Hepatocyte (in vitro differentiated cells): ENCODE data around the gene CAT. TPM values are rescaled to one million over a fixed set of nuclear protein-coding genes. Genes with fewer than 3 reads are reported as not detected.

Source experiments
- DNase-seq: peaks from one replicate; pipeline ENCODE4 v3.0.0-alpha.2; 2016; ENCODE audit warnings: low spot score
- H2AFZ ChIP-seq: fragments of 200-600 bp; sonication (generic); 2 replicates; pipeline ENCODE4 v1.6.0; 2016; ENCODE audit warnings: antibody characterized with exemption, mild to moderate bottlenecking
- H3K27ac ChIP-seq: fragments of 200-600 bp; sonication (generic); 2 replicates; pipeline ENCODE4 v1.5.1; 2016; ENCODE audit warnings: mild to moderate bottlenecking
- H3K27me3 ChIP-seq: fragments of 200-600 bp; sonication (generic); 2 replicates; pipeline ENCODE4 v1.6.1; 2016
- H3K36me3 ChIP-seq: fragments of 200-600 bp; sonication (generic); replicated peaks from 2 replicates; pipeline ENCODE4 v1.5.1; 2016; ENCODE audit warnings: low read depth; ENCODE audit not compliant: insufficient read depth
- H3K4me1 ChIP-seq: fragments of 200-600 bp; sonication (generic); 2 replicates; pipeline ENCODE4 v1.5.1; 2016; ENCODE audit warnings: mild to moderate bottlenecking, moderate library complexity; ENCODE audit not compliant: insufficient read depth
- H3K4me2 ChIP-seq: fragments of 200-600 bp; sonication (generic); 2 replicates; pipeline ENCODE4 v1.6.0; 2016
- H3K4me3 ChIP-seq: fragments of 200-600 bp; sonication (generic); 2 replicates; pipeline ENCODE4 v1.5.1; 2016; ENCODE audit warnings: mild to moderate bottlenecking
- H3K79me2 ChIP-seq: fragments of 200-600 bp; sonication (generic); 2 replicates; pipeline ENCODE4 v1.6.0; 2017; ENCODE audit warnings: mild to moderate bottlenecking
- H3K9me2 ChIP-seq: fragments of 200-600 bp; sonication (generic); replicated peaks from 2 replicates; pipeline ENCODE4 v1.6.0; 2017; ENCODE audit warnings: mild to moderate bottlenecking; ENCODE audit not compliant: insufficient read depth
- H3K9me3 ChIP-seq: fragments of 200-600 bp; sonication (generic); 2 replicates; pipeline ENCODE4 v1.5.1; 2016; ENCODE audit warnings: low read depth, mild to moderate bottlenecking
- H4K20me1 ChIP-seq: fragments of 200-600 bp; sonication (generic); 2 replicates; pipeline ENCODE4 v1.6.0; 2016; ENCODE audit warnings: mild to moderate bottlenecking; ENCODE audit not compliant: insufficient read depth, poor library complexity, severe bottlenecking
- CTCF ChIP-seq: fragments of 200-600 bp; sonication (generic); IDR thresholded peaks from 2 replicates; pipeline ENCODE4 v1.5.1; 2016; ENCODE audit warnings: antibody characterized with exemption, mild to moderate bottlenecking; ENCODE audit not compliant: poor library complexity
- EZH2 ChIP-seq: fragments of 200-600 bp; sonication (generic); IDR thresholded peaks from 2 replicates; pipeline ENCODE4 v1.6.1; 2016; ENCODE audit warnings: antibody characterized with exemption, mild to moderate bottlenecking, borderline replicate concordance
- EZH2phosphoT487 ChIP-seq: fragments of 200-600 bp; sonication (generic); IDR thresholded peaks from one replicate; pipeline ENCODE4 v1.6.1; 2018; ENCODE audit warnings: antibody characterized with exemption, mild to moderate bottlenecking, low read depth, moderate library complexity; ENCODE audit not compliant: unreplicated experiment, severe bottlenecking
- WGBS: methylation state at CpG from one replicate; pipeline ENCODE4 v1.1.6; 2016; ENCODE audit warnings: low lambda C conversion rate; ENCODE audit errors: missing lambda C conversion rate; 5-methylcytosine and 5-hydroxymethylcytosine counted together
- polyA plus RNA-seq: library from polyadenylated mRNA; unstranded; fragments of >200 nt; fragmentation: Nextera tagmentation; extraction: Ambion mirVana; gene quantifications from 2 replicates; pipeline ENCODE4 v1.2.1, GENCODE V29; 2016
- total RNA-seq: library from RNA; depleted of rRNA; stranded (reverse); fragments of >200 nt; gene quantifications from 2 replicates; pipeline ENCODE4 v1.2.3, GENCODE V29; 2014

Gene CAT
- total and polyA plus RNA-seq, 2 experiments from 2014 or later: 0.47 TPM; not detected in 1

- Histone ChIP-seq H3K9me2 (no peaks in the 10 kb centered on the region), H2AFZ (no peak overlapping the region), H4K20me1 (no peaks in the 10 kb centered on the region), H3K79me2 (no peaks in the 10 kb centered on the region), H3K9me3 (no peaks in the 10 kb centered on the region), H3K27ac (peak overlapping the region; percentile 88), H3K4me2 (peak overlapping the region; percentile 0), H3K27me3 (no peaks in the 10 kb centered on the region), H3K4me1 (peaks cover 19% of the 10 kb centered on the region), H3K4me3 (no peak overlapping the region), H3K36me3 (no peaks in the 10 kb centered on the region)
- no peak for TF ChIP-seq CTCF
- no peak for TF ChIP-seq EZH2phosphoT487
- TF ChIP-seq EZH2: no peak
- no peak for DNase-seq
- 69% methylated on average over 1 of the region's 1 CpG for WGBS
These were observed 12.9 kb upstream of the CAT start for GRCh38 chr11:34425867-34426266.

DNA sequence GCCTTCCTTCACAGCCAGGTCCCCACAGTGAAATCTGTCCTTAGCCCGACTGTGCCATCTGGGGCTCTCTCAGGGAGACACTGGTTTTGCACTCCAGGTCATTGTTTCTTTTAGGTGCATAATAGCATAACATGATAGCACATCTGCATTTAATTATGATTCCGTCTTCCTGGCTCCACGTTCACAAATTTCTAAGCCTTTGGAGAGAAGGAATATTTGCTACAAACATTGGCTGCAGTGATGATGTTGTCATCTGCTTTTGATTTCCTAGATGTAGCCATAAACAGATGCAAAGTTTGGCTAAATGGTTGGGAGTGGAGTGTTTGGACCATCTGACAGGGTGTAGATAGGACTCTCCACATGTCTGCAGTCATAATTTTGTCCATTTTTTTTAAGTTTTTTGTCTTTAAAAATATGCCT lies 12.0 kb upstream of the CAT start:
- DNase-seq: peak; percentile 21
- peak overlapping the region; percentile 15 for H3K4me2 ChIP-seq

GRCh38 chr11:34427186-34427805 lies 11.4 kb upstream of the CAT start:
- H3K9me2 ChIP-seq: no peaks in the 10 kb centered on the region
- no peak for TF ChIP-seq CTCF
- TF ChIP-seq EZH2phosphoT487: no peak
- TF ChIP-seq EZH2: no peak
- peak overlapping the region; percentile 15 for H3K4me2 ChIP-seq
- H3K36me3 ChIP-seq: no peaks in the 10 kb centered on the region
- H4K20me1 ChIP-seq: no peaks in the 10 kb centered on the region
- H2AFZ ChIP-seq: no peak overlapping the region
- no peaks in the 10 kb centered on the region for H3K27me3 ChIP-seq
- H3K27ac ChIP-seq: peak overlapping the region; percentile 55
- H3K79me2 ChIP-seq: no peaks in the 10 kb centered on the region
- no peaks in the 10 kb centered on the region for H3K9me3 ChIP-seq
- peak; percentile 63 for DNase-seq
- H3K4me1 ChIP-seq: peaks cover 19% of the 10 kb centered on the region
- WGBS: 20% methylated on average over 4 of the region's 4 CpGs
- no peak overlapping the region for H3K4me3 ChIP-seq

More for the DNA sequence above, 12.0 kb upstream of the CAT start:
- no peaks in the 10 kb centered on the region for H3K27me3 ChIP-seq
- H3K9me2 ChIP-seq: no peaks in the 10 kb centered on the region
- H3K4me3 ChIP-seq: no peak overlapping the region
- TF ChIP-seq EZH2 (no peak), EZH2phosphoT487 (no peak), CTCF (no peak)
- 57% methylated on average over 3 of the region's 3 CpGs for WGBS
- H2AFZ ChIP-seq: no peak overlapping the region
- H3K27ac ChIP-seq: peak overlapping the region; percentile 88
- H3K79me2 ChIP-seq: no peaks in the 10 kb centered on the region
- H3K4me1 ChIP-seq: peaks cover 19% of the 10 kb centered on the region
- H3K9me3 ChIP-seq: no peaks in the 10 kb centered on the region
- no peaks in the 10 kb centered on the region for H4K20me1 ChIP-seq
- H3K36me3 ChIP-seq: no peaks in the 10 kb centered on the region
